CMK (cell line): ENCODE measurements around the gene SP5.
"Not testable (repeated sequence)": the region's sequence is repeated elsewhere in the genome, so short reads cannot be mapped to it uniquely, and the experiment has no call there.

Experiments
- DNase-seq: peaks from one replicate; pipeline ENCODE4 v3.0.0-alpha.2; 2010; ENCODE audit warnings: low read depth

SP5 gene

DNA sequence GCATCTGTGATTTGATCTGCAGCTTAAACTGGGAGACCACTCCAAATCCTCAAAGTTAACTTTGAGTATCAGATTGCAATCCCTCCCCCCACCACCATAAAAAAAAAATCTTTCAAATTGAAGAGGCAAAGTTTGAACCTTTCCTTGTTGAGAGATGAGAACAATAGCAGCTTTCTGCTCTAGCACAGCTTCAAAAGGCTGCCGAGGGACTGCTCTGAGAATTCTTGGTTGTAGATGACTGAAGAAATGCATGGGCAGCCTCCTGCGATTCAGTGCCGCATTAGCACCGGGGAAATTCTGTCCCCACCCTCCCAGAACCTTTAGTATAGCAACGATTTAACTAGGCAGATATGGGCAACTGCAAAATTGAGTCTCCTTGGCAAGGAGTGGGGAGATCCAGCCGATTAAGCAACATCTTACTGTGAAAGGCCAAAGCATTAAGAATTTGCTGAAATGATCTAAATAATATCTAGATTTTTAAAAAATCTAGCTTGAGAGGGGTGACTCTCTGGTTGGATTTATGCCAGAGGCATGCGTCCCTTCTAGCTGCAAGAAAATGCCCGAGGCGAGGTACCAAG lies 3.9 kb upstream of the SP5 start:
- DNase-seq: no peak

GRCh38 chr2:170711774-170712652 lies 3.1 kb upstream of the SP5 start:
- no peak for DNase-seq

DNA sequence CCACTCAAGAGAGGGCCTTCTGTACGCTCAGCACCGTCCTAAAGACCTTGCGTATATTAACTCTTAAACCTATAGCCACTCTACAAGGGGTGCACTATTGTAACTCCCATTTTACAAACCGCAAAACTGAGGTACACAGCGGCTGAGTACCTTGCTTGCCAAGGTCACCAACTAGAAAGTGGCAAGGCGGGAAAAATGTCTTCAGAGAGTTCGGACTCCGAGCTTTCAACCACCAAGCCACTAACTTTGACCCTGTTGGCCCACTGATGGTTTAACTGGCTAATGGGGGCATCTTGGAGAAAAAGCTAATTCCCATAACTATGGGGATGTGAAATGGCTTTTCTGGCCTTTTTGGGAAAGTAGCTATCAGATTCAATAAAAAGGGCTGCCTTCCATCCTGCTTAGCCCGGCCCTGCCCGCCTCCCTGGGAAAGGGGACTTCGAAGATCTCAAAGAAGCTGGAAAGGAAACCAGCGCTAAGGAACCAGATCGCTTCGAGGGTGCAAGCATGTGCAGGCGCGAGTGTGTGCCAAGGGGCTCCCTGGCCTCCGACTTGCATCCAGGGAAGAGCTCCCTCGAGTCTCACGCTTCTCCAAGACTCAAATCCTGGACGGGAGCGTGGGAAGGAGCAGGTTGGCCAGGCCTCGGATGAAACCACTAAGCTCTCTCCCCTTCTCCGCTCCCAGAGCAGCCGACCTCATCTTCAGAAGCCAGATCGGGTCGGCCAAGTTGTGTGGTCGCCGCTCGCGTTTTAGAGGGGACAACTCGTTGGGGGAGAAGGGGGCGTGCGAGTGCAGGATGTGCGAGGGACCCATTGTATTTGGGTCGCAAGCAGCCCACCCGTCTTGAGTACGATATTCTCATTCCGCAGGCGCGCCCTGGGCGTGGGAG lies 2.2 kb upstream of the SP5 start:
- DNase-seq: no peak

- DNase-seq: no peak
These were observed 1.4 kb upstream of the SP5 start for GRCh38 chr2:170713543-170714380.

DNA sequence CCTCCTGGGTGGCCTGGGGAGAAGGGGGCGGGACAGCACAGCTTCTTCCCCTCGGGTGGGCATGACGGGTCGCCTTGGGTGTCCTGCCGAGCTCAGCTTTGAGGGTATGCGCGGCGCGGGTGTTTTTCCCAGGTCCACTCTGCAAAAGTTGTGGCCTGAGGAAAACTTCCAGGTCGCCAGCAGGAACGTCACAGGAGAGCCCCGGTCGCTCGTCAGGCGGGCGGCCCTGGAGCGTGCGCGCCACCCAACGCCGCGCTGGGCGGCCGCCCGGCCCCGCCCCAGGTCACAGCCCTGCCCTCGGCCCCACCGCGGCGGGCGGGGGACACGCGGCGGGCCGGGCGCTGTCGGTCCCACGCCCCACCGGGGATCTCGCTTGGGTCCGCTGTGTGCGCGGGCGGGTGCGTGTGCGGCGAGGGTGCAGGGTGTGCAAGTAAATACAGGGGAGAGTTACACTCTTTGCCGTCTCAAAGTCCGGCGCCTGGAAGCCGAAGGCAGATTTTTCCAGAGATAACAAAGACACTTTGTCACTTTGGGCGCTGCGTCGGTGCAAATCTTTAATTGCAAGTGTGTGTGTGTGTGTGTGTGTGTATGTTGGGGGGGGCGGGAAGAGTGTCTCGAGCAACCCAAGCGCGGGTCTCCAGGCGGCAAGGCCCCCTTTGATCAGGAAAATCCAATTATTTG lies 616 bp upstream of the SP5 start:
- DNase-seq: no peak

GRCh38 chr2:170715932-170716777 lies 1.0 kb downstream of the SP5 start:
- no peak for DNase-seq

GRCh38 chr2:170716851-170717598 lies 1.9 kb downstream of the SP5 start:
- DNase-seq: no peak

GRCh38 chr2:170717599-170717963 lies 2.4 kb downstream of the SP5 start:
- no peak for DNase-seq

GRCh38 chr2:170717991-170718589 lies 3.0 kb downstream of the SP5 start:
- no peak for DNase-seq

DNA sequence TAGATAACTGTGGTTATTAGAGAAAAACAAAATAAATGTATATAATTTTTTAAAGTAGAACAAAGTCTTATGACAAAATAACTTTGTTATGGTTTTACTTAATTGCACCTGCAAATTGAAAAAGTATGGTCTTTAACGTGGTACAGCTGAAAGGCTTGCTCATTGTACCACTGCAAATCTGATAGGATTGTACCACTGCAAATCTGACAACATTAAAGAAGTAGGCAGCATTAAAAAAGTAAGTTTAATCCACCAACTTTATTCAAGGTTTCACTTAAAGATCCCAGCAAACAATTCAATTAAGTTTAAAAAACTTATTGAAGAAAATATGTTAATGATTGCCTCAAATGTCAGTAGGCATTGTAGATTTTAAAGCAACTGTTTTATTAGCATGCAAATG lies 4.7 kb downstream of the SP5 start:
- DNase-seq: no peak

GRCh38 chr2:170721678-170722077 lies 6.5 kb downstream of the SP5 start:
- DNase-seq: no peak

GRCh38 chr2:170722301-170722700 lies 7.2 kb downstream of the SP5 start:
- no peak for DNase-seq

DNA sequence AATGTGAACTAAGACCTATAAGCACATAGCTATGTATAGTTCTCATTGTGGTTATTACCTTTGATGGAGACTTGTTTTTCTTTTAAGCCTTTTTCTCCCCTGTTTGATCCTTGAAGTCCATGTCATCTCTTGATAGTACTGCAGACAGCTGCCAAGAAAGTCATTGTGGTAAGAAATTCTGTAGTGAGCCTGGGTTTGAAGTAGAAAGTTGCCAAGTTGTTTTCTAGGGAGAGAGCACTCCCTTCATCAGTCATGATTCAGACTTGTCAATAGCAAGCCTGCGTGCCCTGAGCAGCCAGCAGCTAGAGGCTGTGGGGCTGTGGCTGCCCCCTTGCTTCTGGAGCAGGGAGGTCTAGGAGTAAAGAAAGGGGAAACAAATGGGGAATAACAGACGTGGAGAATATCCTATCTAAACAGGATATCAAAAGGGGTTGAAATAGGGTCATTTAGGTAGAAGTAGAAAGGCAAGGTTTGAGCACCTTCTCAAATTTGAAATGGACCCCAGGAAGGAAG lies 8.4 kb downstream of the SP5 start:
- no peak for DNase-seq

- DNase-seq: no peak
These were observed 18.9 kb downstream of the SP5 start for GRCh38 chr2:170733798-170734600.

DNA sequence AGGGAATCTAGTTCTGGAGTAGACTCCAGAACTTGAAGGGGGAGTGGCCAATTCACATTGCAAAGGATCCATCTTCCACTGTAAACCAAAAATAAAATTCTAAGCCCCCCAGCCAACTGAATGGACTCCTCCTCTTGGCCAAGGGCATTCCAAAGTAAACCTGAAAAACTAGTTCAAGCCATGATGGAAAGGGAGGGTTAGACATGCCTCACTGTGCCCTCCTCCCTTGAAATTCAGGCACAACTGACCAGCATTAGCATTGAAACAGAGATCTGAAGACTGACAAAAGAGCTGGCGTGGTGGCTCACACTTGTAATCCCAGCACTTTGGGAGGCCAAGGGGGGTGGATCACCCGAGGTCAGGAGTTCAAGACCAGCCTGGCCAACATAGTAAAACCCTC lies 19.5 kb downstream of the SP5 start:
- not testable (repeated sequence) for DNase-seq

GRCh38 chr2:170736628-170737027 lies 21.5 kb downstream of the SP5 start:
- DNase-seq: no peak

- DNase-seq: no peak
These were observed 22.3 kb downstream of the SP5 start for GRCh38 chr2:170737406-170737805.

GRCh38 chr2:170737821-170738220 lies 22.7 kb downstream of the SP5 start:
- DNase-seq: no peak
